GM20431 (cell line): Measurements from ENCODE around the gene DHRS9.

ENCODE experiments used
- in situ Hi-C: fragments of 300-500 bp; cut with MseI, MboI; formaldehyde crosslinking; loops from one replicate; pipeline ENCODE4 v1.15.0; 2020; ENCODE audit warnings: low sequenced_read_pairs; ENCODE audit not compliant: unreplicated experiment

Gene DHRS9

GRCh38 chr2:169091761-169092519, 22.6 kb downstream of the DHRS9 start:
- in situ Hi-C loops = no loop called here

- in situ Hi-C loops = no loop called here
Observed at GRCh38 chr2:169093535-169093934, 24.2 kb downstream of the DHRS9 start.

GRCh38 chr2:169094676-169095075, 25.3 kb downstream of the DHRS9 start:
- in situ Hi-C loops = no loop called here

- in situ Hi-C loops = no loop called here
Observed at GRCh38 chr2:169095621-169096105, 26.3 kb downstream of the DHRS9 start.

- in situ Hi-C loops = loop anchor here (25.0 kb wide), 1 partner anchor 143 kb away; no protein-coding TSS in a partner anchor
Observed at GRCh38 chr2:169104848-169105247, 35.5 kb downstream of the DHRS9 start.

GRCh38 chr2:169105476-169105875, 36.1 kb downstream of the DHRS9 start:
- in situ Hi-C loops = loop anchor here (25.0 kb wide), 1 partner anchor 143 kb away; no protein-coding TSS in a partner anchor

- in situ Hi-C loops = loop anchor here (25.0 kb wide), 1 partner anchor 144 kb away; no protein-coding TSS in a partner anchor
Observed at GRCh38 chr2:169106134-169106533, 36.8 kb downstream of the DHRS9 start.

- in situ Hi-C loops = loop anchor here (25.0 kb wide), 1 partner anchor 145 kb away; no protein-coding TSS in a partner anchor
Observed at GRCh38 chr2:169106563-169107545, 37.5 kb downstream of the DHRS9 start.

GRCh38 chr2:169107645-169108044, 38.3 kb downstream of the DHRS9 start:
- in situ Hi-C loops = loop anchor here (25.0 kb wide), 1 partner anchor 145 kb away; no protein-coding TSS in a partner anchor

GRCh38 chr2:169108099-169108884, 38.9 kb downstream of the DHRS9 start:
- in situ Hi-C loops = loop anchor here (25.0 kb wide), 1 partner anchor 146 kb away; no protein-coding TSS in a partner anchor

- in situ Hi-C loops = loop anchor here (25.0 kb wide), 1 partner anchor 147 kb away; no protein-coding TSS in a partner anchor
Observed at GRCh38 chr2:169109502-169110409, 40.4 kb downstream of the DHRS9 start.

GRCh38 chr2:169110419-169110818, 41.1 kb downstream of the DHRS9 start:
- in situ Hi-C loops = loop anchor here (25.0 kb wide), 1 partner anchor 148 kb away; no protein-coding TSS in a partner anchor

GRCh38 chr2:169110916-169111315, 41.6 kb downstream of the DHRS9 start:
- in situ Hi-C loops = loop anchor here (25.0 kb wide), 1 partner anchor 149 kb away; no protein-coding TSS in a partner anchor

GRCh38 chr2:169112841-169113240, 43.5 kb downstream of the DHRS9 start:
- in situ Hi-C loops = loop anchor here (25.0 kb wide), 1 partner anchor 151 kb away; no protein-coding TSS in a partner anchor

- in situ Hi-C loops = loop anchor here (25.0 kb wide), 1 partner anchor 152 kb away; no protein-coding TSS in a partner anchor
Observed at GRCh38 chr2:169114056-169114455, 44.7 kb downstream of the DHRS9 start.

- in situ Hi-C loops = loop anchor here (25.0 kb wide), 1 partner anchor 154 kb away; no protein-coding TSS in a partner anchor
Observed at GRCh38 chr2:169116327-169116726, 47.0 kb downstream of the DHRS9 start.

- in situ Hi-C loops = loop anchor here (25.0 kb wide), 1 partner anchor 155 kb away; no protein-coding TSS in a partner anchor
Observed at GRCh38 chr2:169116993-169117392, 47.6 kb downstream of the DHRS9 start.

- in situ Hi-C loops = loop anchor here (25.0 kb wide), 1 partner anchor 156 kb away; no protein-coding TSS in a partner anchor
Observed at GRCh38 chr2:169118060-169118459, 48.7 kb downstream of the DHRS9 start.
